GM18907 (cell line): ENCODE results near the gene MACROD2.
"Not testable (repeated sequence)": the region's sequence is repeated elsewhere in the genome, so short reads cannot be mapped to it uniquely, and the experiment has no call there.

Source experiments
- ATAC-seq: cut with Tn5 transposase; IDR thresholded peaks from one replicate; pipeline ENCODE4 v1.9.1; 2021; ENCODE audit warnings: mild to moderate bottlenecking, moderate library complexity; ENCODE audit not compliant: unreplicated experiment

MACROD2 gene

DNA sequence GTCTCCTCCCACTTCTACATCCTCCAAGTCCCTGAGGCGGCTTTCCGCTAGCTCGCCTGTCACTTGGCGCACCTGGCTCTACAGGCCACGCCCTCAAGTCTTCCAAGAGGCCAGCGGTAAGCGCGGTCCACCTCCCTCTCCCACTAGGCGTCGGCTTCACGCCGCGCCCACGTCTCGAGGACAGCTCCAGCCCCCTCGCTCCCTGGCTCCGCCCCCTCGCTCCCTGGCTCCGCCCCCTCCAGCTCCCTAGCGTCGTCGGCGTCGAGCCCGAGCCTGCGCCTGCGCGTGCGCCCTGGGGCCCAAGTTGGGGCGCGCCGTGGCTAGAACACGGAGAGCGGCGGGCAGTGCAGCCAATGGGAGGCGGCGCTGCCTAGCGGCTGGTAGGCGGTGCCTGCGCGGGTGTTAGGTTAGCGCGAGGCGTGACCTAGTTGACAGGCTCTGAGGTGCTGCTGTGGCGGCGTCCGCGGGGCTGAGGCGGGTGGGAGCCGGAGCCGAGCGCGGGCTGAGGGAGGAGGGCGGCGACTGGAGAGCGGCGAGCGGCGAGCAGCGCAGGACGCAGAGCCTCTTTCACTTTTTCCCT lies at the start of gene MACROD2:
Gene MACROD2 (plus strand): TSS at position 431 of the 580 bp plus-strand sequence.
- peak; percentile 49 for ATAC-seq

DNA sequence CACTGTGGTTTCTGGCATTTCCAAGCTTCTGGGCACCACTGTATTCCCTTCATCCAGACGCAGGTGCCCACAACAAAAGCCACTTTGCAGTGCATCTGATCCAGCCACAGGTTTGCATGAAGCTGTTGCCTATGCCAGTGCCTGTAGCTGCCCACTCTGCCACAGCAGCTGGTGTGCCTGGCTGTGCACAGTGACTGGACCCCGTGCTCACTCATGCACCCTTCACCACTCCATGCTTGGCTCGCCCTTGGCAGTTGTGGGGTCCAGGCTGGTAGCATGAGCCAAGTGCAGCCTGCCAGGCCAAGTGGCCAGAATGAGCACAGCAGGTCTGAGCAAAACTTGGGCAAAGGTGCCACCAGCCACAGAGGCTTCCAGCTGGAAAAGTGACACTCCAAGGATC lies 47.6 kb upstream of the MACROD2 start:
- ATAC-seq: no peak

DNA sequence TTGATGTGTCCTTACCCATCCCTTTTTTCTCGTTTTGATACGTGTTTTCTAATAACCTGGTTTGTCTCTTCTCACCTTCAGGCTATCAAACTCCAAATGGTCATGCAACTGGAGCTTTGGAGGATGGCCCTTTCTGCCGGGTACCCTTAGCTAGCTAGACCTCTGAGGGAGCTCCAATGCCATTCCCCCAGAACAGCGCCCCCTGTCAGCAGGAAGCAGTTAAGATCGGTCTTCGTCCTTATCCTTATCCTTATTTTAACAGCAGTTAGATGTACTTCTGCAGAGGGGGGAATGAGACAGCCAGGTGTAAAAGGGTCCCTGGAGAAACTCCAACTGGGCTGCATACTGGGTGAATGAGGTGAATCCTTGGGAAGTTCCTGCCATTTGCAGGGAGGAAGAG lies 42.1 kb upstream of the MACROD2 start:
- ATAC-seq: no peak

DNA sequence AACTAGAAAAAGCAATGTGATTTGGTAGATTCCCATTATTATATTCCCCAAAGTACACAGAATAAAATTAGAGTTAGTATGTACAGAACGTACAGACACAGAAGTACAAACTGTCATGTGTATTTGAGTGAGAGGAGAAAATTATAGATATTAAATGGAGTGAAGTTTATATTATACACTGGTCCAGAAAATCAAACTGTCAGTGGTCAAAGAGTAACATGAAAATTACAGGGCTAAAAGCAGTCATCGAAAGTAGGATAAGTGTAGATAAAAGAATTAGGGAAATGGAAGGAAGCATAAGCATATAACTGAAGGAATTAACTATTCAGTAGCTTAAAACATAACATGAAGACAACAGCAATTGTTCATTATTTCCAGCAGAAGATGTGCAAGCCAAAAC lies 35.2 kb upstream of the MACROD2 start:
- no peak for ATAC-seq

DNA sequence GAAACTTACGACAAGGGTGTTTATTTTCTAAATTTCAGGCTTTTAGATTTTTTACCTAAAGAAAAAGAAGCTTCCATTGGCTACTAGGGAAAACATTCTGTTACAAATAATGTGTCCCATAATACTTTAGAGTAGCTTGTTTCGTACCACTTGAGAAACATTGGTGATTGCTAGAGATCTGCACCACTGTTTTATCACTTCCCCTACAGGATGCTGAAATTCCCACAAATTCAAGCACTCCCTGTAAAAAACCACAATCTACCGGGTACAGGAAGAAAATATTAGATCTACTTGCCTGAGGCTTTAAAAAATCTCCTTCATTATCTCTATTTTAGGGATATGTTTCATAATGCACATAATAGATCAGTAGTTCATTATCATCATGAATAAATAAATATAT lies 34.8 kb upstream of the MACROD2 start:
- ATAC-seq: no peak

DNA sequence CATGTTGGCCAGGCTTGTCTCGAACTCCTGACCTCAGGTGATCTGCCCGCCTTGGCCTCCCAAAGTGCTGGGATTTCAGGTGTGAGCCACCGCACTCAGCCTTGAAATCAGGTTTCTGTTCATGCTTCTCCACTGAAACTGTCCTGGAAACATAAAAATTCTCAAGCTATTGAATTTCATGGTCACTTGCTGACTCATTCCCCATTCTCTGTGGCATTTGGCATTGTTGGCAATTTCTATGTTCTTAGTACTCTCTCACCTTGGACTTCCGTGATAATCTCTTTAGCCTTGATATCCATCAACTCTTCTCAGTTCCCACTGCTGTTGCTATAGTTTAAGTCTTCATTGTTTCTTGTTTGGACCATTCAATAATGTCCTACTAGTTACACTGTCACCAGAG lies 11.1 kb upstream of the MACROD2 start:
- ATAC-seq: no peak

DNA sequence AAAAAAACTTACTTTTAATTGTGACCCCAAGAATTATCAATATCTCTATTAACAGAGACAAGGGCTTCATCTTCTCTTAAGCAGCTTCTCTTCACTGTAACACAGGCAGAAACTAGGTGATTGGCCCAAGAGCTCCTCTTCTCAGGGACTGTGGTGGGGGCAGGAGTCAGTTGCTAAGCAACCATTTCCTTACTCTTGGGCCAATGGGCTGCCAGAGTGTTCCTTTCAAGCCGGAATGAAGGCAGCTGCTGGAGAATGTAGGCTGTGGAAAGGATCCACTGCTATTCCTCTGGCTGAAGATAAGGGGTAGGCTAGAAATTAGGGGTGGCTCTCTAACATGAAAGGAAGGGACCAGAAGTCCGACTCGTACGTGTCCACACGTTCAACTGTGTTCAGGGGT lies 4.9 kb upstream of the MACROD2 start, which contains the start of gene SEL1L2:
Gene SEL1L2 (minus strand): TSS at position 150 of the 400 bp plus-strand sequence. CDS start 80 bp downstream, at position 70.
- no peak for ATAC-seq

DNA sequence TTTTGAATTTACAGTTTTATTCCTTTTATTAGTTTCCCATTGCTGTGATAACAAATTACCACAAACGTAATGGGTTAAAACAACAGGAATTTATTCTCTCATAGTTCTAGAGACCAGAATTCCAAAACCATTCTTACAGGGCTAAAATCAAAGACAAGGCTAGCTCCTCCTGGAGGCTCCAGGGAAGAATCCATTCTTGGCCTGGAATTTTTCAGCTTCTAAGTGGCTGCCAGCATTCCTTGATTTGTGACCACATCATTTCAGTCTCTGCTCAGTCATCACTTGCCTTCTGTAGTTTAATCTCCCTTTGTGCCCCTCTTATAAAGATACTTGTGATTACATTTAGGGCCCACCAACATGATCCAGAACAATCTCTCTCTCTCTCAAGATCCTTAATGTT lies 4.0 kb upstream of the MACROD2 start:
- no peak for ATAC-seq

DNA sequence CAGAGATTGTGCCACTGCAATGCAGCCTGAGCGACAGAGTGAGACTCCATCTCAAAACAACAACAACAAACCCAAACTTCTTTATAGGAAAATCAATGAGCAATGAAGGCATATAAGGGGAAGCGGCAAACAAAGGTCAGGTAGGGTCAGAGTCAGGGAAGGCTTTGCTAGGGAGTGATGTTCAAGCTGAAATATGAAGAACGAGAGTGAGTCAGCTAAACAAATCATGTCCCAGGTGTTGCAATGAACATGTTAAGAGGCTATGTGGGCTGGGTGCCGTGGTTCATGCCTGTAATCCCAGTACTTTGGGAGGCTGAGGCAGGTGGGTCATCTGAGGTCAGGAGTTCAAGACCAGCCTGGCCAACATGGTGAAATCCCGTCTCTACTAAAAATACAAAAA lies 3.4 kb upstream of the MACROD2 start:
- ATAC-seq: not testable (repeated sequence)

DNA sequence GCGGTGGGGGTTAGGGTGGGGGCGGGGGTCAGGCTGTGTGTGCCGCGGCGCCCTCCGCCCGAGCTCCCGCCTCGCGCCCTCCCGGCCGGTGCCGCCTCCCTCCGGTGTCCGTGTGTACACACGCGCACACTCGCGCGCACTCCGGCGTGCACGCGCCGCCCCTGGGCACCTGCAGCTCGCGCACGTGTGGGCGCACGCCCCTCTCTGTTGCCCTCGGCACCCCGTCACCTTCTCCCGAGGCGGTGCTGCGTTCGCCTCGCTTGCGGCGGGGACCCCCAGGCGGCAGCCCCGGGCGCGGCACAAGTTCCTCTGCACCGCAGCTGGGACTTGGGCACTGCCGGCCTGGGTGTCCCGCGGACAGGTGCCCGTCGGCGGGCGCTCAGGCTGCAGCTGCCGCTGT lies 525 bp downstream of the MACROD2 start:
- ATAC-seq: peak; percentile 13

DNA sequence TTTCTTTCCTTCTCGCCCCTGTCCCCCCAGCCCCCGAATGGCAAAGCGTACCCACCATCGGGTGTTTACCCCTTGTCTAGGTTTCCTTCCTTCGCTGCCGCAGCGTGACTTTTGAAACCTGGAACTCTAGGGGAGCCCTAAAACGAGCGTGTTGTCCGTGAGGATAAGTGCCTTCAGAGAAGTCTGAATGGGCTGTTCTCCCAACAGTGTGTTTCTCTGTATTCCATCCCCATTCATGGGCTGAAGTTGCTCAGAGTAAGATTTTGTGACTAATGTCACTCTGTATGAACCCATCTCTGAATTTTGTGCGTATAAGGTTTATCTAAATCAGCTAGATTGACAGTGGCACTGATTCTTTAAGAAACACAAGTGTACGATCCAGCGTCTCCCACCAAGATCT lies 949 bp downstream of the MACROD2 start:
- ATAC-seq: no peak

DNA sequence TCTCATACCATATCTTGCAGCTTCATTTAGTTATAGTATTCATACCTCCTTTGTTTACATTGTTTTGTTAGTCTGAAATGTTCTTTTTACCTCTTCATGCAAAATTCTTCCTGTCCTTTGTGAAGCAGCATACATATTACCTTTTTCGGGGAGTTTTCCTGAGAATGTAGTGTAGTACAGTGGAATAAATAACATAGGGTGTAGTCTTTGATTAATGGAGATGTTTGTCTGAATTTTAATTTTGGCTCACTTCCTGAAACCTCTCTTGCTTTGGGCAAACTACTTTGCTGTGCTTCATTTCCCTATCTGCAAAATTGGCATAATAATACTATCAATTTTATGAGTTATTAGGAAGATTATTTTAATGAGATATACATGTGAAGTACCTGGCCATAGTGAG lies 5.6 kb downstream of the MACROD2 start:
- no peak for ATAC-seq

DNA sequence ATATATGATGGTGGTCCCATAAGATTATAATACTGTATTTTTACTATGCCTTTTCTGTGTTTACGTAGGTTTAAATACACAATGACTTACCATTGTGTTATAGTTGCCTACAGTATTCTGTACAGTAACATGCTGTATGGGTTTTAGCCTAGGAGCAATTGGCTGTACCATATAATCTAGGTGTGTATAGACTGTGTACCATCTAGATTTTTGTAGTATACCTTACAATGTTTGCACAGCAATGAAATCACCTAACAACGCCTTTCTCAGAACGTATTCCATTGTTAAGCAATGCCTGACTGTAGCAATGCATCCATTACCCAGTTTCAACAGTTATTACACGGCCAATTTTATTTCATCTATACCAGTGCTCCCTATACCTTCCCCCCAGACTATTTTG lies 10.7 kb downstream of the MACROD2 start:
- ATAC-seq: no peak

DNA sequence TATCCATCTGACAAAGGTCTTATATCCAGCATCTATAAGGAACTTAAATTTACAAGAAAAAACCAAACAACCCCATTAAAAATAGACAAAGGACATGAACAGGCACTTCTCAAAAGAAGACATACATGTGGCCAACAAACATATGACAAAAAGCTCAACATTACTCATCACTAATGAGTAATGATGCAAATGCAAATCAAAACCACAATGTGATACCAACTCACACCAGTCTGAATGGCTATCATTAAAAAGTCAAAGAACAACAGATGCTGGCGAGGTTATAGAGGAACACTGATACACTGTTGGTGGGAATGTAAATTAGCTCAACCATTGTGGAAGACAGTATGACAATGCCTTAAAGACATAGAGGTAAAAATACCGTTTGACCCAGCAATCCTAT lies 13.9 kb downstream of the MACROD2 start:
- ATAC-seq: no peak

DNA sequence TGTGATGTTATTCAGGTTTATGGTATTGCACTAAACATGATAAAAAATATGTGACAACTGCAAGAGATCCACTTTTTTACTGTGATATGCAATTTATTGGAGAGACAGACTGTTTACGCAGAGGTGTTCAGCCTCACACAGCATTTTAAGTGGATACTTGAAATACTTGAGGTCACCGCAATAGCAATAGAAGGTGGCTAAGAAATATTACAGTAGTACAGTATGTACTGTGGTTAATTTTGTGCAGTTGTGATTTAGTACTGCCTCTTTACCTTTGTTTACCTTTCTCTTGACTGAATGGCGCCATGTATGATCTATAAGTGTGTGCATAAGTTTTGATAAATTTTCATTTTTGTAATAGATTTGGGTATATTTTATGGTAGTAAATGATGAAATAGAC lies 17.4 kb downstream of the MACROD2 start:
- no peak for ATAC-seq

DNA sequence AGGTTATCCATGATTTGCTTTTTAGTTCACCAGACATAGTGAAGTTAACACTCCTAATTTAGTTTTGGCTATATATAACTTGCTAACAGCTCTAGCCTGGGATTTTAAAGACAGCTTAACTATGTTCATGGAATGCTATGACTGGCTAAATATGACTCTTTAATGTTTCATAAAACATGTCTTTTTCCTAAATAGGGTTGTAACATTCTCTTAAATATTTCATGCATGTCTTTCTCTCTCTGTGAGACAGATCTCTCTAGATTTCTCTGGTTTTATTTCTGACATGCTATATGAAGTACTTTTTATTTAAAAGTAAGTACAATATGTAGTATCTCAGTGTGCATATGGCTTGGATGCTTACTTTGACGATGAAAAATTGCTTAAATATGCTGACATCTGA lies 35.7 kb downstream of the MACROD2 start:
- ATAC-seq: no peak

DNA sequence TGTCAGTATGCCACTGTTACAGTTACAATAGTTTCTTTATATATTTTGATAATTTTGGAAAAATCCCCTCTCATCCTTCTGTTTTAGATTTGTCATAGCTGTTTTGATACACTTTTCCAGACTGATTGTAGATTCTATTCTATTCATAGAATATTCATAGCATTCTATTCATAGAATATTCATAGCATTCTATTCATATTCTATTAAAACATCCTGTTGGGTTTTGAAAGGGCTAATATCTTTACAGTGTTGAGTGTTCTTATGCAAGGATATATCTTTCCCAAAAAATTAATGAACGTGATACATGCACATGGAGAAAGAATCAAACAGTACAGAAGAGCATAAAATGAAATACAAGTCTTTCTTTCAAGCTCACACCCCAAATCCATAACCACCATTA lies 38.0 kb downstream of the MACROD2 start:
- ATAC-seq: no peak

DNA sequence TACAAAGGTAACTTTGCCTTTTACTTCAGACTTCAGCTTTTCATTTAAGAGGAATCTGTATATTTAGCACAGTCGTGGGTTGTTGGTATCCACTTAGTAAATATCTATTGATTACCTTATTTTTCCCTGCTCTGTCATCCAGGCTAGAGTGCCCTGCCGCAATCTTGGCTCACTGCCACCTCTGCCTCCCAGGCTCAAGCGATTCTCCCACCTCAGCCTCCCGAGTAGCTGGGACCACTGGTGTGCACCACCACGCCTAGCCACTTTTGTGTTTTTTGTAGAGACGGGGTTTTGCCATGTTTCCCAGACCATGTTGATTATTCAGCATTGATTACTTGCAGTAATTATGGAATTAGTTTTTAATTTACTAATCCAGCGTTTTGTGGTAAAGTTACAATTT lies 41.3 kb downstream of the MACROD2 start:
- ATAC-seq: no peak

DNA sequence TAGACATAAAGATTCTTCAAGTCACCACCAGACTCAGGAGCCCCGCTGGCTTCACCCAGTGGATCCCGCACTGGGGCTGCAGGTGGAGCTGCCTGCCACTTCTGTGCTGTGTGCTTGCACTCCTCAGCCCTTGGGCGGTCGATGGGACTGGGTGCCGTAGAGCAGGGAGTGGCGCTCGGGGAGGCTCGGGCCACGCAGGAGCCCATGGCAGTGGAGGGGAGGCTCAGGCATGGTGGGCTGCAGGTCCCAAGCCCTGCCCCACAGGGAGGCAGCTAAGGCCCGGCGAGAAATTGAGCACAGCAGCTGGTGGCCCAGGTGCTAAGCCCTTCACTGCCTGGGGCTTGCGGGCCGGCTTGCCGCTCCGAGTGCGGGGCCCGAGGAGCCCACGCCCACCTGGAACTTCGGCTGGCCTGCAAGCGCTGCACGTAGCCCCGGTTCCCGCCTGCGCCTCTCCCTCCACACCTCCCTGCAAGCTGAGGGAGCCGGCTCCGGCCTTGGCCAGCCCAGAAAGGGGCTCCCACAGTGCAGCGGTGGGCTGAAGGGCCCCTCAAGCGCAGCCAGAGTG lies 49.5 kb downstream of the MACROD2 start:
- not testable (repeated sequence) for ATAC-seq

DNA sequence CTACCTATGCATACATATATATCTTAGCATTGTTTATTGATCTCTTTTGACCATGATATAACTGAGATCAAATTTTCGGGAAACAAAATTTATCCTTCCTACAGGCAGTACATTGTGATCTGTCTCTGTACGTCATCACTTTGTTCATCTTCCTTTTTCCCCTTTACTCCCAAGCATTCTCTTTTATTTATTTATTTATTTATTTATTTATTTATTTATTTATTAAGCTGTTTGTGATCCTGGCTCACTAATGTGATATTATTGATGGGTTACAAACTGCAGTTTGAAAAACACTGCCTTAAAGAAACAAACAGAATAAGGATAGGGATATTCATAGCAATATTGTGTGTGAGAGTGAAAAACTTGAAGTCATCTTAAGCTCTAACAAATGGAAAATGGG lies 51.2 kb downstream of the MACROD2 start:
- no peak for ATAC-seq

DNA sequence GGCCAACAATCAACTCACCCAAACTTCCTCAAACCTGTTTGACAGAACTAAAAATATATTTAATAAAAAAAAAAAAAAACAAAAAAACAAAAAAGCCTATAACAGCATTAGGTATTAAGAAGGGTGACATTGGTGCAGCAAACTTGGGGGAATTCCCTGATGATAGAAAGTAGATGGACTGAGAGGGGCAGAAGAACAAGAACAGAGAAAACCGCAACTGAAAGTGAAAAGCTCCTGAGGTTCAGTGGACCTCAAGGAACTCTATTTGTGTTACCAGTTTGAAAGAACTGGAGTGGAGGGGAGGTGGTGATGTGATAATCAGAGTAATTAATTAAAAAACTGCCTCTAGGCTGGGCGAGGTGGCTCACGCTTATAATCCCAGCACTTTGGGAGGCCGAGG lies 53.8 kb downstream of the MACROD2 start:
- peak; percentile 96 for ATAC-seq

DNA sequence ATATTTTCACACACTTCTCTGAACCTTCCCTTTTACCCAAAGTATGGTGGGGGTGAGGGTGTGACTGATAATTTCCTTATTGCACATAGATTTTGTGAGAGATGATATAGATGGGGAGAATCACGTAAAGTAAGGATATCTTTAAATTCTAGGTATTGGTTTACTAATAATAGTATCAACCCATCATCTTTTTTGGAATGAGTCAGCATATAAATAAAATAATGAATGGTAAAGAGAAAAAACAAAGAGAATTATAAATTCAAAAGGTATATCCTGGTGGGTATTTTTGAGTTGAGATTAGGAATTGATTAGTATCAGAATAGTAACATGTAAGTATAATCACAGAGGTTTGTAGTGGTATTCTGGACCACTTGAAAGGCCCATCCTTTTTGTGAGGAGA lies 56.1 kb downstream of the MACROD2 start:
- no peak for ATAC-seq

DNA sequence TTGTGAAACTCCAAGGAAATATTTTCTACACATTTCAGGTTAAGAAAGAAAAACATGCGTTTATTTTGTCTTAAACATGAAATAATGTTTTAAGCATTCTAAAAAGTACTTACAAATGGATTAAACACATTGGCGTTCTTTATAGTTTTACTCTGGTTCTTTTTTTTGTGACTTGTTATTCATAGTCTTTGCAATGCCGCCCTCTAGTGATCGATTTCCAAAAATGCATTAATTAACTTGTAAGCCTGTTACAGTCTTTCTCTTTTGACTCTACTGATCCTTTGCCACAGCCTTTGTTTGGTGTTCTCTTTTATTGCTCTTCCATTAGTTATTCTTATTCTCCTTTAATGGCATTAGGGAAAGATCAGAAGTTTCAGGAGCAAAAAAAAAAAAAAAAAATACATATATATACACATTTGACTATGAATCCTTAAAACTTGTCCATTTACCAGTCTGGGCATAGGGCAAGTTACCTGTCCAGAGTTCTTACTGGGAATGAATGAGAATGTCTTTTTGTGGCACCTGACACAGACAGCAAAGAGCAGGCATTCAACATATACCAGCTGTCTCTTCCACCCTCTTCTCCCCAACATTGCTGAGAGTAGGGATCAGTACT lies 59.9 kb downstream of the MACROD2 start:
- ATAC-seq: peak; percentile 63
